GM21390 (cell line): ENCODE measurements around the gene IL1R2.

Source experiments
- ATAC-seq: cut with Tn5 transposase; IDR thresholded peaks from one replicate; pipeline ENCODE4 v1.9.1; 2021; ENCODE audit not compliant: unreplicated experiment

The IL1R2 gene

GRCh38 chr2:101974663-101975062 is 17.1 kb upstream of the IL1R2 start:
- ATAC-seq = no peak

GRCh38 chr2:101975171-101975870 is 16.4 kb upstream of the IL1R2 start:
- ATAC-seq = no peak

GRCh38 chr2:101976891-101977290 is 14.9 kb upstream of the IL1R2 start:
- ATAC-seq = no peak

GRCh38 chr2:101980368-101980767 is 11.4 kb upstream of the IL1R2 start:
- no peak for ATAC-seq

DNA sequence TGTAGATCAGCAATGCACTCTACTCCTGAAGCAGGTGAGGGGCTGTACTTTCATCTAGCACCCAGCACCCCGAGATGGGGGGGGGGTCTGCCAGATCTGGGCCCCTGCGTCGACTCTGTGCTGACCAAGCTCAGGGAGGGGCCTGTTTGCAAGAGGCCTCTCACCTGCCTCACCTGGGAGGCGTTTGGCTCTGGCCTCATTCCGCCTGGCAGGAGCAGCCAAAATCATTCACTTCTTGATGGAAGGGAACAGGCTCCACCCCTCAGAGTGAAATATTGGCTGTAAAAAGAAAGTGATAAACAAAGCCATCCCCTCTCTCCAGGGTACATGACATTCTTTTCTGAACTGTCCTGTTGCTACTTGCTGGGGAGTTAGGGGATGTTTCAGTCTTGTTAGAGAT is 10.7 kb upstream of the IL1R2 start:
- no peak for ATAC-seq

DNA sequence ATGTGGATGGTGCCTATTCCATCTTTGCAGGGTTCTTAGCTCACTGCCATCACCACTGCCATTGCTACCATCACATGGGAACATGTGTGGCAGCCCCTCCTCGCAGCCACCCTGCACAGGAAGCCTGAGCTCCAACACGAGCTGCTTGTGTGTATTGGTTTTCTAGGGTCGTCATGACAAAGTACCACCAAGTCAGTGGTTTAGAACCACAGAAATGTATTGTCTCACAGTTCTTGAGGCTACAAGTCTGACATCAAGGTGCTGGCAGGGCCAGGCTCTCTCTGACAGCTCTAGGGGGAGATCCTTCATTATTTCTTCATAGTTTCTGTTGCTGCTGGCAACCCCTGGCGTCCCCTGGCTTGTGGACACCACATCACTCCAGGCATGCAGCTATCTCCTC is 10.3 kb upstream of the IL1R2 start:
- ATAC-seq = no peak

- ATAC-seq = no peak
Measured at GRCh38 chr2:101982495-101983029, 9.2 kb upstream of the IL1R2 start.

- ATAC-seq = no peak
Measured at GRCh38 chr2:101983486-101983885, 8.3 kb upstream of the IL1R2 start.

DNA sequence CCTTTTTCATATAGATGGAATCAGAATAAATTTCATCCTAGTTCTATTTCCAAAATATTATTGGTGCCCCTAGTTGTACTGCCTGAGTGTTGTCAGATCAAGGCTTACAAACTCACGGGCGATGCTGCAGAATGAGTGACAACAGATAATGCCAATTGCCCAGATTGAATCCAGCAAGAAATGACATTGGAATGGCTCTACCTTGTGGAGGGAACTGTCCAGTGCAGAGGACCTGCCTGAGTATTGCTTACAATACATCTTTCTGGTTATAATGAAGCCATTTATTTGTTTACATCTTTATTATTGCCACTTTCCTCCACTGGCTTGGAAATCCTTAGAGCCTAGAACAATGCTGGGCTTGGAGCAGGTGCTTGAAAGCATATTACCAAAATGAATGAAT is 7.8 kb upstream of the IL1R2 start:
- ATAC-seq = no peak

DNA sequence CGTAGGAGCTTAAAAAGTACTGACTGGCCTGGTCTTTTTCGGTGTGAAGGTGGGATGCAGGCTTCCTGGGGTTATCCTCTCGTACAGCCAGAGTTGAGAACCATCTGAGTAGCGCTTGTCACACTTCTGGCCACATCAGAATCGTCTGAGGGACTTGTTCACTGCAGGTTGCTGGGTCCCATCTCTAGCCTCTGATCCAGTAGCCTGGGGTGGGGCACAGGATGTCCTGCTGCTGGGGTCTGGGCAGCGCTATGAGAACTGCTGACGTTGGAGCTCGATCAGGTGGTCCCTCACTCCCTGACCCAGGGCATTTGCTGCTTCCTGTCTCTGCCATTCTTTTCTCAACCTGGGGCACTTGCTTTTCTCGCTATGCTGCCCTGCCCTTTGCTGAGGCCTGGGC is 7.1 kb upstream of the IL1R2 start:
- no peak for ATAC-seq

DNA sequence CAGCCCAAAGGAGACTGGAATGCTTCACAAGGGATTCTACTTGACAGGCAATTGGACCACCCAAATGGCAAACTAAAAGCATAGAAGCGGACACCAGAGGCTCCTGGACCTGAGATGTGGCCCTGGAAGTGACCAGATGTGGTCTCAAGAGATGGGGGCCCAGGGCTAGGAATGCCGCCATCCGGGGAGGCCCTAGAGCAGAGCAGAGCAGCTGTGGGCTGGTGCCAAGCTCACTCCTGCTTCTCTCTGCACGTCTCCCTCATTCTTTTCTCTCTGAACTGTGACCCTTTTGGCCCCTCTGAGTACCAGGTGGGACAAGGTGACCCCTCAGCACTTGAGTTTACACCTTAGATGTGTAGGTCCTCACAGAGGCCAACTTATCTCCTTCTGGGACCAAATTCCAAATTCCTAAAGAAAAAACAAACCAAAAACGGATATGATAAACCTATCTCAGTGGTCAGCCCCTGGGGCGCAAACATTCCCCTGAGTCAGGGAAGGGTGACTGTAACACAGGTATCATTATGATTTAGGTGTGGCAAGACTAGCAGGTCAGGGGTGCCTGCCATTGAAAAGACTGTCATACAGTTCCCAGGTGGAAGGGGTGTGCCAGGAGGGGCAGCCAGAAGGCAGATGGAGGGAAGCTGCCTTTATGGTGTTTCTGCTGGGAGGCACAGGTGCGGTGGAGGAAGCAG is 6.5 kb upstream of the IL1R2 start:
- no peak for ATAC-seq

GRCh38 chr2:101985793-101986164 is 6.0 kb upstream of the IL1R2 start:
- ATAC-seq = no peak

- ATAC-seq = no peak
Measured at GRCh38 chr2:101986376-101986775, 5.4 kb upstream of the IL1R2 start.

DNA sequence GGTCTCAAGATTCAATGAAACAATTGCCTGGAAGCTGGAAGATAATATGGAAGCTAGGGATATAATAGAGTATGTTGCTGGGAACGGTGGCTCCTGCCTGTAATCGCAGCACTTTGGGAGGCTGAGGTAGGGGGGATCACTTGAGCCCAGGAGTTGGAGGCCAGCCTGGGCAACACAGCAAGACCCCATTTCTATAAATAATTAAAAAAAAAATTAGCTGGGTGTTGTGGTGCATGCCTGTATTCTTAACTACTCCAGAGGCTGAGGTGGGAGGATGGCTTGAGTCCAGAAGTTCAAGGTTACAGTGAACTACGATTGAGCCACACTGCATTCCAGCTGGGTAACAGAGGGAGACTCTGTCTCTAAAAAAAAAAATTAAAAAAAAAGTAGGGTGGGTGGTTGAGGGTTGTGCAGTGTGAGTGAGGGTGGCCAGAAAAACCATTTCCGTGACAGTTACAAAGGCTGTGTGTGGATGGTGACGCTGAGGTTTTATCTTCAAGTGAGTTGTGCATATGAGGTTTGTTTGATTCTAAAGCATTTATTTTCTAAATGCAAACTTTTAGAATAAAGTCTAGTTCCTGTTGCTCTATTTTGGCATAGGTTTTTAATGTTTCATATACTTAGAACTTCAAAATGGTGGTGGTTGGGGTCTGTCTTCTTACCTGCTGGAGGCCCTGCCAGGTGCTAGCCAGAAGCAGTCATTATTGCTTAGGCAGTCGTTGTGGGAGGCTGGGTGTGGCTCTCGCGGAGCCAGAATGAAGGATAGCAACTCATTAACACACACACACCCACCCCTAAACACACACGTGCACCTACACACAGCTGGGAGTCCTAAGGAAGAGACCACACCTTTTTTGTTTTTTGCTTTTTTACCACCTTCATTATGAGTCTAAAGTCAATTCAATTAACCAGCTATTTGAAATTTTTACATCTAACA is 4.7 kb upstream of the IL1R2 start:
- no peak for ATAC-seq

- no peak for ATAC-seq
Measured at GRCh38 chr2:101987832-101988231, 3.9 kb upstream of the IL1R2 start.

DNA sequence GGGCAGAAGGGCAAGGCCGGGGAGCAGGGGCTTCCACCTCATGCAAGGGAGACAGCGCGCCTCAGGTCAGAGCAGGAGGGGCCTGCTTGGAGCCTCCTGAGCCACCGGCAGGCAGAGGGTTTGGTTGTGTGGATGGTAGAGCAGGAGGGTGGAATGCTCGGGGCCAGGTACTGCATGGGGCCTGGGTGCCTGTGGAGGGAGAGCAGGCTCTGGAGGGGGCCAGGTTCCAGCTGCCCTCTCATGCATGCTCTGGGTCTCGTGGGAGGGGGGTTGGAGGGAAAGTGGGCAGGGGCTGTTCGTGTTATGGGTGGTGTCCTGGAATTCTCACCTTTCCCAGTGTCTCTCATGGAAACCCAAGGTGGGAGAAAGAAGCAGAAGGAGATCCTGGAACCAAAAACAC is 3.2 kb upstream of the IL1R2 start:
- ATAC-seq = no peak

DNA sequence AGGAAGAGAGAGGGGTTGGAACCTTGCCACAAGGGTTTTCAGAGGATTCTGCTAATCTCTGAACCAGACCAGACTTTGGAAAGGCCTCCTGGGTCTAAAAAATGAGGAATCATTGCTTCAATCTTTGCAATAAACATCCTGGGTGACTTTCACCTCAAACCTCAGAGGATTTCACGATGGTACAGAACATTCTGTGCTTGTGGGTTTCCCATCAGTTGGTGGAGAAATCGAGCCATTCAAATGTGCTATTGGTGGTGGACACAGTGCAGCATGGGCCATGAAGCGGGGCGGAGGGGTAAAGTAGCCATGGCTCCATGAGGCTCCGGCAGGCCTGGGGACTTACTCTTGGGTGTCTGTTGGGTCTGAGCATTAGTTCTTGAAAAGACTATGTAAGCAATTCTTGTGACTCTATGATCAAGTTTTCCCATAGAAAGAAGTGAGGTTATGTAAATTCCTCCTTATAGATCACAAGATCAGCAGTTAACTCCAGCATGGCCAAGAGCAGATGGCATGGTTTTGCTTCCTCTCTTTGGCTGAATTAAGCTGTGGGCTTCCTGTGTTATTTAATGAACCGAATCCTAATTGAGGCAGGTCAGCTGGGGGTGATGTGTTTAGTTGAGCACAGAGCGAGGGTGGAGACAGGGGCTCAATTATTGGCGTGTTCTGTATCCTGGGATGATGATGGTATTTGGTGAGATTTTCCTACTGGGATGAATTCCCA is 1.9 kb upstream of the IL1R2 start:
- no peak for ATAC-seq

DNA sequence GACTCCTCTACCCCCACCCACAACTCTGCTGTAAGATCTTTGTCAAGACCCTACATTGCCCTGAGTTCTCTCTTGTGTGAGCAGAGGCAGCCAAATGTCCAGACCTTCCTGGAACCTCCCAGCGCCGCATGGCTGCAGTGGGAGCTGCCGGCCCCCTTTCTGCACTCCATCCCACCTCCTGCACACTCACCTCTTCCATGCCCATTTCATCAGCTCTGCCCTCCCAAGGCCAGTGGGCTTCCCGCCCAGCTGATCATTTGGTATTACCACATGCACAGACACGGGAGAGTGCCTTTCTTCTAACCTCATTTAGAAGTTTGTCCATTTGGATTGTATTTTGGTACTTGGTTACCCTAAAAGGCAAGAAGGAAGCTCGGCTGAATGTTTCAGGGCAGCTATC is 2.0 kb downstream of the IL1R2 start:
- no peak for ATAC-seq

- no peak for ATAC-seq
Measured at GRCh38 chr2:101995019-101995418, 3.3 kb downstream of the IL1R2 start.

GRCh38 chr2:101995804-101996203 is 4.0 kb downstream of the IL1R2 start:
- ATAC-seq = no peak

- ATAC-seq = no peak
Measured at GRCh38 chr2:101998556-101998895, 6.8 kb downstream of the IL1R2 start.
